K562 (cell line): ENCODE data around the gene RUNX1. TPM values are rescaled to one million over a fixed set of nuclear protein-coding genes. Genes with fewer than 3 reads are reported as not detected.

ENCODE experiments used
- ATAC-seq: fragments of 200-7000 bp; cut with Tn5 transposase; 3 replicates; pipeline ENCODE4 v1.9.1; 2020; ENCODE audit warnings: moderate library complexity
- BruUV-seq: library from RNA; stranded (reverse); fragments of 400-500 nt; replicated peaks from 2 replicates; lab custom pipeline; 2021; lab: Mats Ljungman, UMichigan
- CTCF ChIA-PET: fragments of 300-600 bp; formaldehyde crosslinking; extraction: SDS; loops from one replicate; lab custom pipeline; 2021; ENCODE audit warnings: low intra/inter-chr PET ratio; lab: Yijun Ruan, JAX
- POLR2A ChIA-PET: fragments of 300-600, 350-650 bp; sonication (Branson Sonifier 250); formaldehyde crosslinking; extraction: SDS; loops from one replicate; lab custom pipeline; 2021; ENCODE audit warnings: antibody characterized with exemption, inconsistent platforms; lab: Yijun Ruan, JAX
- DNase-seq, 4 experiments: peaks; one replicate each; pipeline versions ENCODE4 v3.0.0 to v3.0.0-alpha.2; 2011 to 2018; ENCODE audit warnings: low spot score in 3 of 4, mixed read lengths in 3 of 4; ENCODE audit errors: extremely low read depth in 1 of 4
- FAIRE-seq: peaks from 2 replicates; lab custom pipeline; 2011; peaks lifted over from hg19 to GRCh38; lab: Jason Lieb, UNC
- H2AFZ ChIP-seq: 2 replicates; pipeline ENCODE4 v1.6.0; 2011; ENCODE audit warnings: low read depth, low read length, control low read depth, inconsistent platforms
- H3K27ac ChIP-seq: fragments of 200-600 bp; 3 replicates; pipeline ENCODE4 v1.8.0; 2011; ENCODE audit warnings: low read depth, mild to moderate bottlenecking, control low read depth, inconsistent platforms, low read length, moderate library complexity, mixed read lengths; ENCODE audit errors: extremely low read depth
- H3K27me3 ChIP-seq, 2 experiments: fragments of 300-600 bp in 1 of 2; 2 replicates in 1 of 2; 3 replicates in 1 of 2; pipeline versions ENCODE4 v1.6.0 to v1.8.0; 2011; ENCODE audit warnings: inconsistent platforms in 2 of 2, low read length in 2 of 2, mild to moderate bottlenecking in 1 of 2, mixed read lengths in 1 of 2, moderate library complexity in 1 of 2; ENCODE audit not compliant: control insufficient read depth in 2 of 2, insufficient read depth in 2 of 2
- H3K36me3 ChIP-seq: fragments of 300-600 bp; 3 replicates; pipeline ENCODE4 v1.8.0; 2011; ENCODE audit warnings: mild to moderate bottlenecking, low read length, inconsistent platforms; ENCODE audit not compliant: control insufficient read depth, insufficient read depth
- H3K4me1 ChIP-seq, 2 experiments: fragments of 200-600 bp in 1 of 2; replicated peaks in 1 of 2; 2 replicates in 1 of 2; 3 replicates in 1 of 2; pipeline versions ENCODE4 v1.5.1 to v1.8.0; 2011; ENCODE audit warnings: inconsistent platforms in 2 of 2, low read length in 2 of 2, mild to moderate bottlenecking in 1 of 2, mixed read lengths in 1 of 2, moderate library complexity in 1 of 2; ENCODE audit not compliant: control insufficient read depth in 2 of 2, insufficient read depth in 2 of 2
- H3K4me2 ChIP-seq: 2 replicates; pipeline ENCODE4 v1.6.1; 2011; ENCODE audit warnings: low read length, control low read depth, inconsistent platforms, mixed read lengths; ENCODE audit not compliant: insufficient read depth
- H3K4me3 ChIP-seq: fragments of 200-600 bp; sonication (generic), shearing (Covaris generic); 2 replicates; pipeline ENCODE4 v1.5.1; 2016; ENCODE audit warnings: control low read depth, inconsistent platforms
- H3K79me2 ChIP-seq: fragments of 200-600 bp; 3 replicates; pipeline ENCODE4 v1.8.0; 2011; ENCODE audit warnings: low read length, inconsistent platforms; ENCODE audit not compliant: control insufficient read depth, insufficient read depth
- H3K9ac ChIP-seq, 2 experiments: 2 replicates each; pipeline versions ENCODE4 v1.6.0 to v1.6.1; 2011; ENCODE audit warnings: low read depth in 2 of 2, low read length in 2 of 2, control low read depth in 1 of 2, inconsistent platforms in 1 of 2, mild to moderate bottlenecking in 1 of 2, mixed read lengths in 1 of 2; ENCODE audit not compliant: insufficient read depth in 1 of 2
- H3K9me1 ChIP-seq: one replicate; pipeline ENCODE4 v1.6.0; 2011; ENCODE audit warnings: inconsistent platforms, mild to moderate bottlenecking, low read length, moderate library complexity; ENCODE audit not compliant: control insufficient read depth, insufficient read depth
- H3K9me3 ChIP-seq: replicated peaks from 2 replicates; pipeline ENCODE4 v1.5.1; 2011; ENCODE audit warnings: low read depth, low read length, inconsistent platforms; ENCODE audit not compliant: control insufficient read depth, insufficient read depth
- H4K20me1 ChIP-seq: replicated peaks from 2 replicates; pipeline ENCODE4 v1.6.1; 2011; ENCODE audit warnings: low read length, inconsistent platforms, mixed read lengths; ENCODE audit not compliant: control insufficient read depth, insufficient read depth
- ATF7 ChIP-seq: fragments of 450-650 bp; IDR thresholded peaks from 2 replicates; pipeline ENCODE4 v1.7.1; 2014; ENCODE audit warnings: mild to moderate bottlenecking, moderate library complexity
- C11orf30 ChIP-seq: fragments of 450-650 bp; IDR thresholded peaks from 2 replicates; pipeline ENCODE4 v1.6.1; 2016; ENCODE audit warnings: low read depth, mild to moderate bottlenecking
- CBFA2T2 ChIP-seq: fragments of 450-650 bp; conservative IDR thresholded peaks from 2 replicates; pipeline ENCODE4 v1.6.1; 2017; ENCODE audit warnings: mild to moderate bottlenecking
- DACH1 ChIP-seq: fragments of 450-650 bp; IDR thresholded peaks from 2 replicates; pipeline ENCODE4 v1.6.1; 2018; ENCODE audit not compliant: partially characterized antibody
- FOXK2 ChIP-seq, 2 experiments: fragments of 450-650 bp; IDR thresholded peaks in 1 of 2; conservative IDR thresholded peaks in 1 of 2; 2 replicates each; pipeline ENCODE4 v1.6.1; 2016; ENCODE audit warnings: low read depth in 2 of 2, mild to moderate bottlenecking in 1 of 2
- GATA2 ChIP-seq: sonication (generic); formaldehyde crosslinking; IDR thresholded peaks from 2 replicates; pipeline ENCODE4 v1.4.0; 2020; ENCODE audit warnings: mild to moderate bottlenecking, missing genetic modification reagents
- GTF2F1 ChIP-seq: IDR thresholded peaks from 2 replicates; pipeline ENCODE4 v1.6.1; 2011; ENCODE audit warnings: low read depth, low read length, improper control_type of control experiment
- LARP7 ChIP-seq: fragments of 450-650 bp; IDR thresholded peaks from 2 replicates; pipeline ENCODE4 v1.6.1; 2016
- MEF2D ChIP-seq: conservative IDR thresholded peaks from 2 replicates; pipeline ENCODE4 v1.6.1; 2016; ENCODE audit warnings: low read depth, missing genetic modification characterization, missing compliant biosample characterization
- MTA2 ChIP-seq: fragments of 450-650 bp; IDR thresholded peaks from 2 replicates; pipeline ENCODE4 v1.6.1; 2016; ENCODE audit warnings: low read depth
- MYNN ChIP-seq, 2 experiments: sonication (generic); formaldehyde crosslinking in 1 of 2; IDR thresholded peaks; 2 replicates each; pipeline versions ENCODE4 v1.5.0 to v1.6.1; 2016 to 2020; ENCODE audit warnings: antibody characterized with exemption in 1 of 2, missing genetic modification reagents in 1 of 2
- NELFE ChIP-seq: IDR thresholded peaks from 2 replicates; pipeline ENCODE4 v1.6.1; 2011; ENCODE audit warnings: mild to moderate bottlenecking; ENCODE audit not compliant: insufficient read depth, insufficient read length
- POLR2A ChIP-seq: fragments of 450-650 bp; conservative IDR thresholded peaks from 2 replicates; pipeline ENCODE4 v1.6.1; 2016
- RBM22 ChIP-seq: fragments of 200-400 bp; formaldehyde crosslinking; IDR thresholded peaks from 2 replicates; pipeline ENCODE4 v1.6.1; 2018; ENCODE audit warnings: low read length, low read depth; ENCODE audit not compliant: poor library complexity, severe bottlenecking
- RBM25 ChIP-seq: fragments of 200-400 bp; formaldehyde crosslinking; IDR thresholded peaks from 2 replicates; pipeline ENCODE4 v1.6.1; 2018; ENCODE audit warnings: low read length, low read depth, moderate library complexity; ENCODE audit not compliant: severe bottlenecking
- ZNF263 ChIP-seq: sonication (generic); formaldehyde crosslinking; IDR thresholded peaks from 2 replicates; pipeline ENCODE4 v1.8.0; 2022; ENCODE audit warnings: mild to moderate bottlenecking, missing genetic modification reagents, borderline replicate concordance
- ZNF316 ChIP-seq: fragments of 450-650 bp; IDR thresholded peaks from 2 replicates; pipeline ENCODE4 v1.6.1; 2016
- ZNF384 ChIP-seq: IDR thresholded peaks from 2 replicates; pipeline ENCODE4 v1.6.1; 2012; ENCODE audit warnings: low read depth, low read length, improper control_type of control experiment
- ZNF589 ChIP-seq: fragments of 200-800 bp; sonication (Bioruptor generic); IDR thresholded peaks from 2 replicates; pipeline ENCODE4 v1.6.1; 2016; ENCODE audit warnings: low read depth, missing genetic modification characterization, missing compliant biosample characterization
- WGBS: fragments of 100-300 bp; shearing (Covaris generic); methylation state at CpG from one replicate; pipeline ENCODE4 v1.1.6; 2016; ENCODE audit warnings: low coverage, mixed read lengths; ENCODE audit not compliant: insufficient coverage; ENCODE audit errors: missing lambda C conversion rate; 5-methylcytosine and 5-hydroxymethylcytosine counted together
- in situ Hi-C: fragments of 300-500 bp; cut with MboI; formaldehyde crosslinking; loops from 4 replicates; pipeline ENCODE4 v1.15.0; 2018; ENCODE audit warnings: inconsistent platforms, mixed read lengths
- intact Hi-C: fragments of 100-400 bp; cut with micrococcal nuclease; formaldehyde crosslinking; loops from 2 replicates; pipeline ENCODE4 v1.14.2; 2022
- polyA plus RNA-seq, 8 experiments: library from polyadenylated mRNA; depleted of rRNA in 4 of 8; stranded (reverse) in 5 of 8; unstranded in 3 of 8; fragments of >200 nt; fragmentation: Nextera tagmentation in 2 of 8; fragmentation: Illumina TruSeq in 1 of 8; extraction: Ambion mirVana in 2 of 8; extraction: Trizol in 1 of 8; gene quantifications; 2 replicates each; pipeline versions ENCODE4 v1.2.1 to v1.2.3, GENCODE V29; 2011 to 2014; ENCODE audit warnings: inconsistent platforms in 1 of 8, missing spikeins in 1 of 8
- total RNA-seq, 7 experiments: library from RNA; depleted of rRNA in 6 of 7; stranded (reverse); fragments of >200 nt in 6 of 7; fragmentation: Illumina TruSeq in 2 of 7; extraction: Trizol in 2 of 7; gene quantifications; 2 replicates each; pipeline versions ENCODE4 v1.2.1 to v1.2.3, GENCODE V29; 2011 to 2021; ENCODE audit warnings: low replicate concordance in 1 of 7
- TF ChIP-seq, protein P1 (sequence below): IDR thresholded peaks from 2 replicates; pipeline ENCODE4 v1.6.1; 2011; ENCODE audit warnings: borderline replicate concordance, low read depth, mild to moderate bottlenecking, moderate library complexity, low read length; ENCODE audit not compliant: insufficient read depth, poor library complexity, severe bottlenecking
- TF ChIP-seq, protein P2 (sequence below): fragments of 250-450 bp; sonication (Bioruptor Pico); IDR thresholded peaks from 2 replicates; pipeline ENCODE4 v1.8.0; 2022; ENCODE audit warnings: moderate library complexity, mild to moderate bottlenecking, inconsistent platforms

Gene RUNX1
- total and polyA plus RNA-seq, 9 of the 15 experiments (the other 6 are each of a cell fraction or from before 2014, with no cell fraction given), result 2.2 to 68.6 (median 17.8) TPM

DNA sequence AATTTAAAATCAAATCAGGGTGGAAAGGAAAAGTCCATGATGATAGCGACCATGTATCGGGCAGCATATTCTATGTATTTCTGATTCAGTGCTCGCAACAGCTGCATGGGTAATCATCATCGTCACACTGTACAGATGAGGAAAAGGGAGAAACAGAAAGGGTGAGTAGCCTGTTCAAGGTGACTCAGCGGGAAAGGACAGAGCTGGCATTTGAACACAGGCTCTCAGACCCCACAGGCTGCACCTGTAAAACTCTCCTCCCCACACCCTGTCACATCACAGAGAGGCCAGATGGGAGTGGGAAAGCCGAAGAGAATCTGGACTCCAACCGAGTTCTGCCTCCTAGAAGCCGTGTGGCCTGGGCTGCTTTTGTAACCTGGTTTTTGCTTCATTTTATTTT lies 14.0 kb downstream of the RUNX1 start:
- H2AFZ ChIP-seq, result no peak overlapping the region; the same call in 1 of the 2 replicates
- no peaks in the 10 kb centered on the region for H3K9me3 ChIP-seq
- no peaks in the 10 kb centered on the region for H4K20me1 ChIP-seq
- H3K4me1 ChIP-seq, result peaks cover 4 to 13% of the 10 kb centered on the region in 2 experiments; a peak in 3 of 5 replicates
- DNase-seq (no peak), FAIRE-seq (no peak), ATAC-seq (no peak; the same call in 2 of the 3 replicates)
- ChIA-PET POLR2A (no interaction called here), CTCF (no interaction called here)
- H3K36me3 ChIP-seq, result no peaks in the 10 kb centered on the region
- no TSS peak for BruUV-seq
- intact Hi-C loops, result no loop called here
- WGBS, result 80% methylated on average over 8 of the region's 8 CpGs
- in situ Hi-C loops, result no loop called here
- no peaks in the 10 kb centered on the region for H3K9me1 ChIP-seq
- H3K79me2 ChIP-seq, result no peaks in the 10 kb centered on the region
- no peak overlapping the region for H3K27ac ChIP-seq
- H3K4me3 ChIP-seq, result no peak overlapping the region
- H3K9ac ChIP-seq, result no peak overlapping the region
- H3K4me2 ChIP-seq, result no peak overlapping the region
- no peaks in the 10 kb centered on the region for H3K27me3 ChIP-seq
- TF ChIP-seq ZNF589 (CRISPR knock-in tag) (no peak), FOXK2 (conservative IDR thresholded peaks at IDR 0.05 in 1 of 2, IDR thresholded peaks at IDR 0.05 in 1 of 2; ENCODE audit: low read depth in 2 of 2) (no peak), ATF7 (no peak), POLR2A (no peak), DACH1 (no peak), MYNN (IDR thresholded peaks at IDR 0.05) (no peak), MYNN (CRISPR knock-in tag; IDR thresholded peaks at IDR 0.05) (no peak), MEF2D (tag) (no peak), C11orf30 (0 out of 2 replicates have a peak, but pooled peaks have one; percentile 29), CBFA2T2 (no peak), LARP7 (no peak), RBM25 (no peak), NELFE (no peak), ZNF263 (CRISPR knock-in tag) (no peak), GATA2 (CRISPR knock-in tag) (no peak), GTF2F1 (no peak), ZNF384 (no peak), RBM22 (no peak), MTA2 (no peak), ZNF316 (0 out of 2 replicates have a peak, but pooled peaks have one; percentile 28)
- TF ChIP-seq, protein P1, sequence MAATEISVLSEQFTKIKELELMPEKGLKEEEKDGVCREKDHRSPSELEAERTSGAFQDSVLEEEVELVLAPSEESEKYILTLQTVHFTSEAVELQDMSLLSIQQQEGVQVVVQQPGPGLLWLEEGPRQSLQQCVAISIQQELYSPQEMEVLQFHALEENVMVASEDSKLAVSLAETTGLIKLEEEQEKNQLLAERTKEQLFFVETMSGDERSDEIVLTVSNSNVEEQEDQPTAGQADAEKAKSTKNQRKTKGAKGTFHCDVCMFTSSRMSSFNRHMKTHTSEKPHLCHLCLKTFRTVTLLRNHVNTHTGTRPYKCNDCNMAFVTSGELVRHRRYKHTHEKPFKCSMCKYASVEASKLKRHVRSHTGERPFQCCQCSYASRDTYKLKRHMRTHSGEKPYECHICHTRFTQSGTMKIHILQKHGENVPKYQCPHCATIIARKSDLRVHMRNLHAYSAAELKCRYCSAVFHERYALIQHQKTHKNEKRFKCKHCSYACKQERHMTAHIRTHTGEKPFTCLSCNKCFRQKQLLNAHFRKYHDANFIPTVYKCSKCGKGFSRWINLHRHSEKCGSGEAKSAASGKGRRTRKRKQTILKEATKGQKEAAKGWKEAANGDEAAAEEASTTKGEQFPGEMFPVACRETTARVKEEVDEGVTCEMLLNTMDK, result no peak
- TF ChIP-seq, protein P2, sequence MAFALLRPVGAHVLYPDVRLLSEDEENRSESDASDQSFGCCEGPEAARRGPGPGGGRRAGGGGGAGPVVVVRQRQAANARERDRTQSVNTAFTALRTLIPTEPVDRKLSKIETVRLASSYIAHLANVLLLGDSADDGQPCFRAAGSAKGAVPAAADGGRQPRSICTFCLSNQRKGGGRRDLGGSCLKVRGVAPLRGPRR (CRISPR knock-in tag), result no peak
